Gastrocnemius medialis (tissue), 4 donors: ENCODE results near the gene SYT1.

ENCODE experiments used
- POLR2A ChIP-seq, 2 donors: fragments of 450-650 bp; IDR thresholded peaks; one replicate each; pipeline ENCODE4 v1.6.1; 2017; ENCODE audit warnings: antibody characterized with exemption in 2 of 2, mild to moderate bottlenecking in 2 of 2, moderate library complexity in 2 of 2
- TF ChIP-seq, protein P1 (sequence below), 5 experiments: fragments of 450-650 bp in 3 of 5; fragments of 200-600 bp in 2 of 5; sonication (generic) in 2 of 5; IDR thresholded peaks in 4 of 5; conservative IDR thresholded peaks in 1 of 5; 1 replicate in 4 of 5; 2 replicates in 1 of 5; pipeline ENCODE4 v1.5.1; 2016 to 2019; ENCODE audit warnings: antibody characterized with exemption in 5 of 5, mild to moderate bottlenecking in 3 of 5, moderate library complexity in 3 of 5

DNA sequence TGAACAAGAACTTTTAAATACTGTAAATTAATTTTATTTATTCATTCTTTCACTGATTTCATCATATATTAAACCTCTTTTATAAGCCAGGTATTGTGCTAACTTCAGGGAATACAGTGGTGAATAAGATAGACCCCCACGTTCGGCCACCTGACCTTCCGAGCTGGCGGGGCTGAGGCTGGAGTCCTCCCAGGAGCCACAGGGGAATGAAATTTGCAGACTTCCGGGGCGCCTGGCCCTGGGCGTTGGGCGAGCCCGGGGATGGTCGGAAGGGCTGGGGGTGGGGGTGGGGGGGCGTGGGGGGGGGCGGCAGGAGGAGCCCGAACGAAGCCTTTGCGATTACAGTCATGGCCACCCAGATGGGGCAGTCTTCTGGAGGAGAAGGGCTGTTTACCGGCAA, 442.8 kb downstream of the SYT1 start:
- TF ChIP-seq POLR2A (IDR thresholded peaks at IDR 0.05) = no peak
- TF ChIP-seq, protein P1, sequence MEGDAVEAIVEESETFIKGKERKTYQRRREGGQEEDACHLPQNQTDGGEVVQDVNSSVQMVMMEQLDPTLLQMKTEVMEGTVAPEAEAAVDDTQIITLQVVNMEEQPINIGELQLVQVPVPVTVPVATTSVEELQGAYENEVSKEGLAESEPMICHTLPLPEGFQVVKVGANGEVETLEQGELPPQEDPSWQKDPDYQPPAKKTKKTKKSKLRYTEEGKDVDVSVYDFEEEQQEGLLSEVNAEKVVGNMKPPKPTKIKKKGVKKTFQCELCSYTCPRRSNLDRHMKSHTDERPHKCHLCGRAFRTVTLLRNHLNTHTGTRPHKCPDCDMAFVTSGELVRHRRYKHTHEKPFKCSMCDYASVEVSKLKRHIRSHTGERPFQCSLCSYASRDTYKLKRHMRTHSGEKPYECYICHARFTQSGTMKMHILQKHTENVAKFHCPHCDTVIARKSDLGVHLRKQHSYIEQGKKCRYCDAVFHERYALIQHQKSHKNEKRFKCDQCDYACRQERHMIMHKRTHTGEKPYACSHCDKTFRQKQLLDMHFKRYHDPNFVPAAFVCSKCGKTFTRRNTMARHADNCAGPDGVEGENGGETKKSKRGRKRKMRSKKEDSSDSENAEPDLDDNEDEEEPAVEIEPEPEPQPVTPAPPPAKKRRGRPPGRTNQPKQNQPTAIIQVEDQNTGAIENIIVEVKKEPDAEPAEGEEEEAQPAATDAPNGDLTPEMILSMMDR (IDR thresholded peaks at IDR 0.05 in 4 of 5, conservative IDR thresholded peaks at IDR 0.05 in 1 of 5) = no peak
